ENCODE measurements around the gene TMTC2.
A peak's percentile ranks its signal among the peaks of the same experiment; 100 is the strongest.

The TMTC2 gene

GRCh38 chr12:82996168-82996812 lies 309.6 kb downstream of the TMTC2 start:
- H3K4me1 ChIP-seq (ENCODE audit: control insufficient read depth, insufficient read depth, low read length), result no peaks in the 10 kb centered on the region
- H3K9me3 ChIP-seq (ENCODE audit: control insufficient read depth, low read length), result no peaks in the 10 kb centered on the region
- no peak overlapping the region for H3K4me3 ChIP-seq (ENCODE audit: low read length)
- no peaks in the 10 kb centered on the region for H3K36me3 ChIP-seq (ENCODE audit: control insufficient read depth, insufficient read depth, low read length, severe bottlenecking)
- DNase-seq (ENCODE audit: low read depth), result peak; percentile 10
- H3K27me3 ChIP-seq (replicated peaks; ENCODE audit: control insufficient read depth, insufficient read depth, low read length), result no peaks in the 10 kb centered on the region
- no peak overlapping the region for H3K9ac ChIP-seq (ENCODE audit: low read length)

- H3K27me3 ChIP-seq (replicated peaks; ENCODE audit: control insufficient read depth, insufficient read depth, low read length), result no peaks in the 10 kb centered on the region
- no peak overlapping the region for H3K9ac ChIP-seq (ENCODE audit: low read length)
Measured at GRCh38 chr12:82998509-82998908, 311.8 kb downstream of the TMTC2 start.

GRCh38 chr12:83003026-83003425 lies 316.3 kb downstream of the TMTC2 start:
- peaks cover 7% of the 10 kb centered on the region for H3K4me1 ChIP-seq (ENCODE audit: control insufficient read depth, insufficient read depth, low read length)
- H3K9me3 ChIP-seq (ENCODE audit: control insufficient read depth, low read length), result peaks cover 4% of the 10 kb centered on the region
- no peaks in the 10 kb centered on the region for H3K27me3 ChIP-seq (replicated peaks; ENCODE audit: control insufficient read depth, insufficient read depth, low read length)
- DNase-seq (ENCODE audit: low read depth), result no peak
- H3K4me3 ChIP-seq (ENCODE audit: low read length), result no peak overlapping the region
- H3K9ac ChIP-seq (ENCODE audit: low read length), result no peak overlapping the region
- no peaks in the 10 kb centered on the region for H3K36me3 ChIP-seq (ENCODE audit: control insufficient read depth, insufficient read depth, low read length, severe bottlenecking)

More at GRCh38 chr12:82998509-82998908, 311.8 kb downstream of the TMTC2 start:
- no peaks in the 10 kb centered on the region for H3K36me3 ChIP-seq (ENCODE audit: control insufficient read depth, insufficient read depth, low read length, severe bottlenecking)
- no peak for DNase-seq (ENCODE audit: low read depth)
- H3K4me1 ChIP-seq (ENCODE audit: control insufficient read depth, insufficient read depth, low read length), result no peaks in the 10 kb centered on the region
- H3K9me3 ChIP-seq (ENCODE audit: control insufficient read depth, low read length), result no peaks in the 10 kb centered on the region
- no peak overlapping the region for H3K4me3 ChIP-seq (ENCODE audit: low read length)

GRCh38 chr12:83005534-83006197 lies 319.0 kb downstream of the TMTC2 start:
- H3K4me1 ChIP-seq (ENCODE audit: control insufficient read depth, insufficient read depth, low read length), result peaks cover 7% of the 10 kb centered on the region
- peaks cover 13% of the 10 kb centered on the region for H3K9me3 ChIP-seq (ENCODE audit: control insufficient read depth, low read length)
- H3K36me3 ChIP-seq (ENCODE audit: control insufficient read depth, insufficient read depth, low read length, severe bottlenecking), result no peaks in the 10 kb centered on the region
- H3K9ac ChIP-seq (ENCODE audit: low read length), result no peak overlapping the region
- H3K4me3 ChIP-seq (ENCODE audit: low read length), result no peak overlapping the region
- no peak for DNase-seq (ENCODE audit: low read depth)
- H3K27me3 ChIP-seq (replicated peaks; ENCODE audit: control insufficient read depth, insufficient read depth, low read length), result no peaks in the 10 kb centered on the region

- DNase-seq (ENCODE audit: low read depth), result no peak
- H3K4me3 ChIP-seq (ENCODE audit: low read length), result no peak overlapping the region
- H3K9me3 ChIP-seq (ENCODE audit: control insufficient read depth, low read length), result peaks cover 13% of the 10 kb centered on the region
Measured at GRCh38 chr12:83008703-83009102, 322.0 kb downstream of the TMTC2 start.

GRCh38 chr12:83010169-83010804 lies 323.6 kb downstream of the TMTC2 start:
- Histone ChIP-seq H3K4me1 (ENCODE audit: control insufficient read depth, insufficient read depth, low read length) (peaks cover under 1% of the 10 kb centered on the region), H3K36me3 (ENCODE audit: control insufficient read depth, insufficient read depth, low read length, severe bottlenecking) (no peaks in the 10 kb centered on the region), H3K9me3 (ENCODE audit: control insufficient read depth, low read length) (peaks cover 13% of the 10 kb centered on the region), H3K9ac (ENCODE audit: low read length) (no peak overlapping the region), H3K27me3 (replicated peaks; ENCODE audit: control insufficient read depth, insufficient read depth, low read length) (no peaks in the 10 kb centered on the region), H3K4me3 (ENCODE audit: low read length) (no peak overlapping the region)
- no peak for DNase-seq (ENCODE audit: low read depth)

More at GRCh38 chr12:83008703-83009102, 322.0 kb downstream of the TMTC2 start:
- no peaks in the 10 kb centered on the region for H3K27me3 ChIP-seq (replicated peaks; ENCODE audit: control insufficient read depth, insufficient read depth, low read length)
- H3K36me3 ChIP-seq (ENCODE audit: control insufficient read depth, insufficient read depth, low read length, severe bottlenecking), result no peaks in the 10 kb centered on the region
- no peak overlapping the region for H3K9ac ChIP-seq (ENCODE audit: low read length)
- H3K4me1 ChIP-seq (ENCODE audit: control insufficient read depth, insufficient read depth, low read length), result peaks cover 7% of the 10 kb centered on the region

GRCh38 chr12:83015390-83016217 lies 328.9 kb downstream of the TMTC2 start:
- Histone ChIP-seq H3K4me1 (ENCODE audit: control insufficient read depth, insufficient read depth, low read length) (peaks cover 14% of the 10 kb centered on the region), H3K9me3 (ENCODE audit: control insufficient read depth, low read length) (peaks cover under 1% of the 10 kb centered on the region), H3K27me3 (replicated peaks; ENCODE audit: control insufficient read depth, insufficient read depth, low read length) (no peaks in the 10 kb centered on the region), H3K4me3 (ENCODE audit: low read length) (peak overlapping the region; percentile 80), H3K9ac (ENCODE audit: low read length) (peak overlapping the region; percentile 25), H3K36me3 (ENCODE audit: control insufficient read depth, insufficient read depth, low read length, severe bottlenecking) (no peaks in the 10 kb centered on the region)
- peak; percentile 34 for DNase-seq (ENCODE audit: low read depth)

- Histone ChIP-seq H3K9ac (ENCODE audit: low read length) (peak overlapping the region; percentile 25), H3K4me1 (ENCODE audit: control insufficient read depth, insufficient read depth, low read length) (peaks cover 14% of the 10 kb centered on the region), H3K4me3 (ENCODE audit: low read length) (peak overlapping the region; percentile 80), H3K36me3 (ENCODE audit: control insufficient read depth, insufficient read depth, low read length, severe bottlenecking) (no peaks in the 10 kb centered on the region), H3K9me3 (ENCODE audit: control insufficient read depth, low read length) (no peaks in the 10 kb centered on the region), H3K27me3 (replicated peaks; ENCODE audit: control insufficient read depth, insufficient read depth, low read length) (no peaks in the 10 kb centered on the region)
- DNase-seq (ENCODE audit: low read depth), result peak; percentile 87
Measured at GRCh38 chr12:83016218-83016835, 329.6 kb downstream of the TMTC2 start.

GRCh38 chr12:83016991-83017390 lies 330.3 kb downstream of the TMTC2 start:
- no peak for DNase-seq (ENCODE audit: low read depth)
- Histone ChIP-seq H3K27me3 (replicated peaks; ENCODE audit: control insufficient read depth, insufficient read depth, low read length) (no peaks in the 10 kb centered on the region), H3K9me3 (ENCODE audit: control insufficient read depth, low read length) (no peaks in the 10 kb centered on the region), H3K36me3 (ENCODE audit: control insufficient read depth, insufficient read depth, low read length, severe bottlenecking) (no peaks in the 10 kb centered on the region), H3K9ac (ENCODE audit: low read length) (no peak overlapping the region), H3K4me1 (ENCODE audit: control insufficient read depth, insufficient read depth, low read length) (peaks cover 14% of the 10 kb centered on the region), H3K4me3 (ENCODE audit: low read length) (no peak overlapping the region)

GRCh38 chr12:83018088-83018487 lies 331.4 kb downstream of the TMTC2 start:
- no peak for DNase-seq (ENCODE audit: low read depth)
- Histone ChIP-seq H3K27me3 (replicated peaks; ENCODE audit: control insufficient read depth, insufficient read depth, low read length) (no peaks in the 10 kb centered on the region), H3K9ac (ENCODE audit: low read length) (no peak overlapping the region), H3K4me1 (ENCODE audit: control insufficient read depth, insufficient read depth, low read length) (peaks cover 14% of the 10 kb centered on the region), H3K36me3 (ENCODE audit: control insufficient read depth, insufficient read depth, low read length, severe bottlenecking) (no peaks in the 10 kb centered on the region), H3K4me3 (ENCODE audit: low read length) (no peak overlapping the region), H3K9me3 (ENCODE audit: control insufficient read depth, low read length) (no peaks in the 10 kb centered on the region)
